BJ (cell line): Measurements from ENCODE around the gene HOXA3. TPM values are rescaled to one million over a fixed set of nuclear protein-coding genes. Genes with fewer than 3 reads are reported as not detected.

ENCODE experiments used
- CTCF ChIA-PET: fragments of 350-600 bp; formaldehyde crosslinking; extraction: SDS; loops from one replicate; lab custom pipeline; 2021; ENCODE audit warnings: antibody characterized with exemption, inconsistent platforms; lab: Yijun Ruan, JAX
- POLR2A ChIA-PET: fragments of 300-600 bp; sonication (Branson Sonifier 250); formaldehyde crosslinking; extraction: SDS; loops from one replicate; lab custom pipeline; 2021; ENCODE audit warnings: antibody characterized with exemption; lab: Charles Lee
- DNase-seq: peaks from one replicate; pipeline ENCODE4 v3.0.0-alpha.2; 2011; ENCODE audit warnings: low read depth
- H3K27me3 ChIP-seq: 2 replicates; pipeline ENCODE4 v1.6.0; 2011; ENCODE audit warnings: low read length; ENCODE audit not compliant: control insufficient read depth, insufficient read depth
- H3K36me3 ChIP-seq: 2 replicates; pipeline ENCODE4 v1.5.1; 2011; ENCODE audit warnings: low read length; ENCODE audit not compliant: control insufficient read depth, insufficient read depth
- H3K4me3 ChIP-seq: 2 replicates; pipeline ENCODE4 v1.5.1; 2011; ENCODE audit warnings: low read depth, mild to moderate bottlenecking, control low read depth, low read length
- polyA plus RNA-seq: library from polyadenylated mRNA; depleted of rRNA; stranded (reverse); fragments of >200 nt; gene quantifications from 2 replicates; pipeline ENCODE4 v1.2.3, GENCODE V29; 2011
- TF ChIP-seq, protein P1 (sequence below): IDR thresholded peaks from 2 replicates; pipeline ENCODE4 v1.5.1; 2011; ENCODE audit warnings: low read depth, mild to moderate bottlenecking, control low read depth, inconsistent platforms, low read length, moderate library complexity; ENCODE audit not compliant: insufficient read depth

HOXA3 gene
- polyA plus RNA-seq, 1 experiment = 0.15 TPM

DNA sequence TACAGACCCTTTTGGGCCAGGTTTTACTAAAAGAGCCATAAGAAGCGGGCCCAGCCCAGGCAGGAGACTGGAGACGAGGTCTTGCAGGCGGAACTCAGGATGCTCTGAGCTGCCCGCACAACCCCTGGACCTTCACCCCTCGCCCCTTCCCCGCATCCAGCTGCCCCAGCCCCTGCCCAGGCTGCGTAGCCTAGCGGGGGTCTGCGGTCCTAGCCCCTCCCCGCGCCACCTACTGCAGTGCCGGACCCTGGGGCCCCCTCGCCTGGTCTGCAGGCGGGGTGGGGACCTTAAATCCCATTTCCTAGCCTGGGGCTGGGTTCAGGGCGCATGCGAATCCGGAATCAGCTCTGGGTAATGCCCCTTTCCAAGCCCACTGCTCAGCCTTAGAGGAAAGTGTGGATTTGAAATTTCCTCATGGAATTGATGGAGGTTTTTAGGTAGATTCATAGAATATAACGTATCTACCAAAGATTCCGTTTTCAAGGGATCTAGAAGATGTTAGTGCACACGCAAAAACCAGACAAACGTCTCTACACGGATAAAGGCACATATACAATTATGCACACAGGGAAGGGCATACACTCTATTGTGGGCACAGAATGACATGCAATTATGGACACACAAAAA is 546 bp upstream of the HOXA3 start:
- DNase-seq = no peak
- no peaks in the 10 kb centered on the region for H3K36me3 ChIP-seq
- ChIA-PET POLR2A (no interaction called here), CTCF (interaction anchor here (1.4 to 6.9 kb wide), 4 partner anchors 9 to 787 kb away, joined by 5 to 74 read pairs (median 8); partner anchors contain the start of gene HOXA5)
- H3K4me3 ChIP-seq = peak overlapping the region; percentile 3; the same call in 1 of the 2 replicates
- TF ChIP-seq, protein P1, sequence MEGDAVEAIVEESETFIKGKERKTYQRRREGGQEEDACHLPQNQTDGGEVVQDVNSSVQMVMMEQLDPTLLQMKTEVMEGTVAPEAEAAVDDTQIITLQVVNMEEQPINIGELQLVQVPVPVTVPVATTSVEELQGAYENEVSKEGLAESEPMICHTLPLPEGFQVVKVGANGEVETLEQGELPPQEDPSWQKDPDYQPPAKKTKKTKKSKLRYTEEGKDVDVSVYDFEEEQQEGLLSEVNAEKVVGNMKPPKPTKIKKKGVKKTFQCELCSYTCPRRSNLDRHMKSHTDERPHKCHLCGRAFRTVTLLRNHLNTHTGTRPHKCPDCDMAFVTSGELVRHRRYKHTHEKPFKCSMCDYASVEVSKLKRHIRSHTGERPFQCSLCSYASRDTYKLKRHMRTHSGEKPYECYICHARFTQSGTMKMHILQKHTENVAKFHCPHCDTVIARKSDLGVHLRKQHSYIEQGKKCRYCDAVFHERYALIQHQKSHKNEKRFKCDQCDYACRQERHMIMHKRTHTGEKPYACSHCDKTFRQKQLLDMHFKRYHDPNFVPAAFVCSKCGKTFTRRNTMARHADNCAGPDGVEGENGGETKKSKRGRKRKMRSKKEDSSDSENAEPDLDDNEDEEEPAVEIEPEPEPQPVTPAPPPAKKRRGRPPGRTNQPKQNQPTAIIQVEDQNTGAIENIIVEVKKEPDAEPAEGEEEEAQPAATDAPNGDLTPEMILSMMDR = no peak
- no peaks in the 10 kb centered on the region for H3K27me3 ChIP-seq

DNA sequence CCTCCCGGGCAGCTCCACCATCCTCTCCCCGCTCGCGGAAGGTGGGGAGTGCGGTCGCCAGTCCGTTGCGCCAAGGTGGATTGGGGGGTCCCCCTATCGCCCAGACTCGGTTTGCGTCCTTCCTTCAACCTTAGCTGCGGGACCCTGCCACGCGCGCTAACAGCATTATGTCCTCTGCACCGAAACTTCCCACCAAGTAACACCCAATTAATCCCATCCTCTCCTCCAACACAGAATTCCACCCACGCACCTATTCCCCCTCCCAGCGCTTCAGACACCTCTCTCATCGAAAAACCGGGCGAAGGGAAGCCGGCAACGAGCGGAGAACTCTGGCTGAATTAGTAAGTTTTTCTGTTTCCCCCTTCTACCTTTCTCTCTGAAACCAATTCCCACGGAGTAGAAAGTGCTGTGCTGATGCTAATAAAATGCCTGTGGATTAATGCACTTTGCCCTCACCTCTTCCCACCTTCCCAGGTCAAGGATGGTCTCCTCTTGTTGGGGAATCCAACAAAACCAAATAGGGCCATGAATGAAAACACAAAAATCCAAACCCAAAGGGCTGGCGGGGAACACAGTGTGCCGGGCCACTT is 947 bp downstream of the HOXA3 start:
- no peak for DNase-seq
- Histone ChIP-seq H3K27me3 (no peaks in the 10 kb centered on the region), H3K4me3 (peak overlapping the region; percentile 59), H3K36me3 (no peaks in the 10 kb centered on the region)
- ChIA-PET CTCF (interaction anchor here (0.6 to 6.9 kb wide), 23 partner anchors 8 to 1255 kb away, joined by 3 to 74 read pairs (median 5); partner anchors contain the start of genes HOXA13, HOXA5 and HOXA9), POLR2A (no interaction called here)
- TF ChIP-seq, protein P1 = no peak

DNA sequence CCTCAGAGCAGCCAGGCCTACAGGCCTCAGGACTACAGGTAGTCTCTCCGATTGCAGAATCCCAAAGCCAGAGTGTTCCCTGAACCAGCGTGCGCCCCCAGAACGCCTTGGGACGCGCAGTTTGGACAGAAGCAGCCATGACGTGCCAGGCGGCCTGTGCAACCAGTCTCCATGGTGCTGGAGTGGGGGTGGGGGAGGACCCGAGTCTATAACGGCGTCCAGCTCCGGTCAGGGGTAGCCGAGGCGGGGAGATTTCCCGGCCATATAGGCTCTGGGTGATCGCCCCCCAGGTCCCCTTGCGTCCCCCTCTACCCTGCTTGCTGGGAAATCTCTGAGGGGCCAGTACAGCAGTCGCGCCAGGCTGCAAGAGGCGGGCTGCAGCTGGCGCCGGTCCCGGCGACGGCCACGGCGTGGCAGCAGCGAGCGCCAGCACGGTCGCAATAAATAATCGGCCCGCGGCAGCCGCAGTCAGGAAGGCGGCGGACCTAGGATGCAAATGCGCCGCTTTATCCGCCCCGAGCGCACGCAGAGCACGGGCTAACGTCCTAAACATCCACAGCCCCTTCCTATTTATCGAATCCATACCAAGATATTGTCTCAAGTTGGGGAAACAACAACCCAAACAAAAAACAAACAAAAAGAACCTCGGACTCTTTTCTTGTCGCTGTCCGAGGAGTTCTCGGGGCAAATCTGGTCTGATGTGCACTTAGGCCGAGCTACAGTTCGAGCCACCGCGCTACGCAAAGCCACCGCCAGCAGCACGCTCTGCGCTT is 1.6 kb downstream of the HOXA3 start:
- no peak for DNase-seq
- TF ChIP-seq, protein P1 = peak; percentile 74
- Histone ChIP-seq H3K36me3 (no peaks in the 10 kb centered on the region; the same call in 1 of the 2 replicates), H3K27me3 (no peaks in the 10 kb centered on the region), H3K4me3 (peak overlapping the region; percentile 59)
- ChIA-PET CTCF (interaction anchor here (0.7 to 6.9 kb wide), 28 partner anchors 9 to 1254 kb away, joined by 3 to 74 read pairs (median 4); partner anchors contain the start of genes HOXA13 and HOXA9), POLR2A (no interaction called here)

DNA sequence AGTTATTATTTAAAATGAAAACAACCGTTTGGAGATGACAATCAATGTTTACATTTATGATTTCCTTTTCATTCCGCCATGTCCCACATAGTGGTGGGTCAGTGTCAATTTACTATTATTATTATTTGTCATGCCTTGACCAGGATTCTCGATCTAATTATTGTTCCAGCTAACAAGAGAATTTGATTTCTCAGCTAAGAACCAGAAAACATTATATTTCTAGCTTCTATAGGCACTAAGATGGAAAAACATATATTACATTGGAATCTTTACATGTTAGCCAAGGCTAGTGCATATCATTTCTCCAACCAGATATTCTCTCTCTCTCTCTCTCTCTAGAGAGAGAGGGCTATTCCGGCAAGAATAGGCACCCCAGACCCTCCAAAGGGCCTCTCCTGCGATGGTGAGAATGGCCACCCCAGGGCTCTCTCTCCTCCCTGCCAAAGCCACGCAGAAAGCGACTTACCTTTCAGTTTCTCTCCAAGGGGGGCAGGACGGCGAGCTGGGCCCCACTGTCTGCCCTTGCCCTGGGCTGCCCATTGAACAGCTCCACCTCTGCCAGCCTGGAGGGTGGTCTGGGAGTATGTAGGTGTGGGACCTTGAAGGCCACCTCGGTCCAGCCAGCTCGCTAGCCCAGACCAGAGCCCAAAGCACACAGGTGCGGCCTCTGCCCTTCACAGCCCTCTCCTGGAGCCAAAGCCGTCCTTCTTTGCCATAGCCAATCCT is 2.4 kb downstream of the HOXA3 start:
- Histone ChIP-seq H3K36me3 (peaks cover 1% of the 10 kb centered on the region; the same call in 1 of the 2 replicates), H3K27me3 (no peaks in the 10 kb centered on the region), H3K4me3 (peak overlapping the region; percentile 59)
- DNase-seq = no peak
- ChIA-PET POLR2A (no interaction called here), CTCF (interaction anchor here (0.7 to 6.9 kb wide), 24 partner anchors 8 to 780 kb away, joined by 3 to 74 read pairs (median 4); partner anchors contain the start of gene HOXA9)
- TF ChIP-seq, protein P1 = no peak
